Endothelial cell of umbilical vein (primary cell): ENCODE data around the gene LYRM9. TPM values are rescaled to one million over a fixed set of nuclear protein-coding genes. Genes with fewer than 3 reads are reported as not detected.
"Not testable (repeated sequence)": the region's sequence is repeated elsewhere in the genome, so short reads cannot be mapped to it uniquely, and the experiment has no call there.

Source experiments
- BruUV-seq: library from RNA; stranded (reverse); fragments of 400-500 nt; replicated peaks from 2 replicates; lab custom pipeline; 2021; lab: Mats Ljungman, UMichigan
- CTCF ChIA-PET: fragments of 300-600, 350-600 bp; sonication (Branson Sonifier 250); formaldehyde crosslinking; loops from one replicate; lab custom pipeline; 2021; ENCODE audit warnings: antibody characterized with exemption, inconsistent platforms; lab: Charles Lee
- POLR2A ChIA-PET: fragments of 300-600, 350-600 bp; sonication (Branson Sonifier 250); formaldehyde crosslinking; loops from one replicate; lab custom pipeline; 2021; ENCODE audit warnings: antibody characterized with exemption, inconsistent platforms; lab: Charles Lee
- DNase-seq: peaks from one replicate; pipeline ENCODE4 v3.0.0-alpha.2; 2011; ENCODE audit warnings: low read depth, low spot score
- FAIRE-seq: peaks from 2 replicates; lab custom pipeline; 2011; peaks lifted over from hg19 to GRCh38; lab: Jason Lieb, UNC
- H2AFZ ChIP-seq: 2 replicates; pipeline ENCODE4 v1.6.0; 2012; ENCODE audit warnings: low read depth, low read length, control low read depth, inconsistent platforms
- H3K27ac ChIP-seq: 2 replicates; pipeline ENCODE4 v1.5.1; 2011; ENCODE audit warnings: low read depth, mild to moderate bottlenecking, control low read depth, low read length, moderate library complexity; ENCODE audit not compliant: insufficient read depth
- H3K27me3 ChIP-seq, 2 experiments: 2 replicates each; pipeline versions ENCODE4 v1.6.0 to v1.6.1; 2011; ENCODE audit warnings: low read length in 2 of 2, mixed read lengths in 1 of 2; ENCODE audit not compliant: control insufficient read depth in 2 of 2, insufficient read depth in 2 of 2
- H3K36me3 ChIP-seq, 2 experiments: 2 replicates in 1 of 2; 3 replicates in 1 of 2; pipeline ENCODE4 v1.5.1; 2011; ENCODE audit warnings: low read length in 2 of 2, mild to moderate bottlenecking in 1 of 2, moderate library complexity in 1 of 2; ENCODE audit not compliant: control insufficient read depth in 2 of 2, insufficient read depth in 2 of 2; ENCODE audit errors: extremely low read depth in 1 of 2
- H3K4me1 ChIP-seq: 3 replicates; pipeline ENCODE4 v1.5.1; 2011; ENCODE audit warnings: mild to moderate bottlenecking, low read length; ENCODE audit not compliant: control insufficient read depth, insufficient read depth; ENCODE audit errors: extremely low read depth
- H3K4me2 ChIP-seq: 2 replicates; pipeline ENCODE4 v1.6.1; 2011; ENCODE audit warnings: low read length, control low read depth, mixed read lengths; ENCODE audit not compliant: insufficient read depth
- H3K4me3 ChIP-seq, 3 experiments: fragments of 200-600 bp in 1 of 3; sonication (generic), shearing (Covaris generic) in 1 of 3; replicated peaks in 1 of 3; 2 replicates each; pipeline ENCODE4 v1.5.1; 2011 to 2016; ENCODE audit warnings: control low read depth in 3 of 3, low read length in 3 of 3, mild to moderate bottlenecking in 2 of 3, inconsistent platforms in 1 of 3, low read depth in 1 of 3, moderate library complexity in 1 of 3; ENCODE audit not compliant: insufficient read depth in 1 of 3
- H3K79me2 ChIP-seq: 2 replicates; pipeline ENCODE4 v1.6.0; 2012; ENCODE audit warnings: low read length, inconsistent platforms; ENCODE audit not compliant: control insufficient read depth, insufficient read depth
- H3K9ac ChIP-seq: replicated peaks from 2 replicates; pipeline ENCODE3; 2011; ENCODE audit warnings: low read length, control low read depth; ENCODE audit not compliant: insufficient read depth; ENCODE audit errors: extremely low read depth
- H3K9me1 ChIP-seq: replicated peaks from 3 replicates; pipeline ENCODE4 v1.6.0; 2011; ENCODE audit warnings: mild to moderate bottlenecking, low read length; ENCODE audit not compliant: control insufficient read depth, insufficient read depth; ENCODE audit errors: extremely low read depth
- H3K9me3 ChIP-seq: replicated peaks from 2 replicates; pipeline ENCODE4 v1.5.1; 2012; ENCODE audit warnings: low read length, inconsistent platforms; ENCODE audit not compliant: control insufficient read depth, insufficient read depth
- H4K20me1 ChIP-seq: replicated peaks from 2 replicates; pipeline ENCODE3; 2011; ENCODE audit warnings: mild to moderate bottlenecking, low read length; ENCODE audit not compliant: control insufficient read depth, insufficient read depth; ENCODE audit errors: extremely low read depth
- CTCF ChIP-seq, 2 donors: IDR thresholded peaks; 1 replicate in 1 of 2; 2 replicates in 1 of 2; pipeline ENCODE4 v1.5.1; 2011; ENCODE audit warnings: low read length in 2 of 2, mild to moderate bottlenecking in 2 of 2, moderate library complexity in 2 of 2, control low read depth in 1 of 2, inconsistent platforms in 1 of 2, low read depth in 1 of 2; ENCODE audit not compliant: insufficient read depth in 1 of 2; ENCODE audit errors: extremely low read depth in 1 of 2
- EZH2 ChIP-seq: IDR thresholded peaks from 2 replicates; pipeline ENCODE4 v1.6.1; 2012; ENCODE audit warnings: borderline replicate concordance, low read depth, mild to moderate bottlenecking, moderate library complexity, low read length, inconsistent platforms; ENCODE audit not compliant: severe bottlenecking
- FOS ChIP-seq: IDR thresholded peaks from 2 replicates; pipeline ENCODE4 v1.6.1; 2011; ENCODE audit warnings: mild to moderate bottlenecking, low read length, moderate library complexity, borderline replicate concordance; ENCODE audit not compliant: insufficient read depth
- GATA2 ChIP-seq: IDR thresholded peaks from 2 replicates; pipeline ENCODE4 v1.7.0; 2011; ENCODE audit warnings: low read depth, mild to moderate bottlenecking, moderate library complexity, mixed read lengths, low read length; ENCODE audit not compliant: insufficient read length, insufficient read depth
- JUN ChIP-seq: IDR thresholded peaks from 2 replicates; pipeline ENCODE4 v1.6.1; 2011; ENCODE audit warnings: borderline replicate concordance, low read depth; ENCODE audit not compliant: insufficient read length, insufficient read depth
- MYC ChIP-seq: IDR thresholded peaks from one replicate; pipeline ENCODE4 v1.6.1; 2011; ENCODE audit warnings: mild to moderate bottlenecking, low read depth, low read length
- POLR2A ChIP-seq: IDR thresholded peaks from 2 replicates; pipeline ENCODE4 v1.6.1; 2012; ENCODE audit warnings: low read depth, mild to moderate bottlenecking, control low read depth, low read length
- POLR2AphosphoS5 ChIP-seq: IDR thresholded peaks from 2 replicates; pipeline ENCODE4 v1.6.1; 2012; ENCODE audit warnings: low read depth, mild to moderate bottlenecking, control low read depth, low read length, moderate library complexity; ENCODE audit not compliant: insufficient read depth
- dilution Hi-C: fragments of 300-500 bp; cut with MboI; formaldehyde crosslinking; loops from one replicate; pipeline ENCODE4 v1.15.0; 2019; ENCODE audit warnings: low sequenced_read_pairs; ENCODE audit not compliant: extremely low pct_ligation_motif_present
- intact Hi-C: fragments of 100-400 bp; cut with micrococcal nuclease; formaldehyde crosslinking; loops from one replicate; pipeline ENCODE4 v1.10.0; 2022
- polyA plus RNA-seq, 4 experiments: library from polyadenylated mRNA; depleted of rRNA in 3 of 4; stranded (reverse) in 3 of 4; unstranded in 1 of 4; fragments of >200 nt; gene quantifications; 2 replicates each; pipeline versions ENCODE4 v1.2.1 to v1.2.3, GENCODE V29; 2011 to 2012; ENCODE audit warnings: missing spikeins in 1 of 4
- total RNA-seq: library from RNA; stranded (reverse); gene quantifications from 2 replicates; pipeline ENCODE4 v1.2.3, GENCODE V29; 2021
- TF ChIP-seq, protein P1 (sequence below): IDR thresholded peaks from 2 replicates; pipeline ENCODE4 v1.6.1; 2011; ENCODE audit not compliant: insufficient read depth, insufficient read length

The LYRM9 gene
- total and polyA plus RNA-seq, 2 donors (not counting 3 experiments of a cell fraction or from before 2014, with no cell fraction given): 3.0 to 4.0 TPM

DNA sequence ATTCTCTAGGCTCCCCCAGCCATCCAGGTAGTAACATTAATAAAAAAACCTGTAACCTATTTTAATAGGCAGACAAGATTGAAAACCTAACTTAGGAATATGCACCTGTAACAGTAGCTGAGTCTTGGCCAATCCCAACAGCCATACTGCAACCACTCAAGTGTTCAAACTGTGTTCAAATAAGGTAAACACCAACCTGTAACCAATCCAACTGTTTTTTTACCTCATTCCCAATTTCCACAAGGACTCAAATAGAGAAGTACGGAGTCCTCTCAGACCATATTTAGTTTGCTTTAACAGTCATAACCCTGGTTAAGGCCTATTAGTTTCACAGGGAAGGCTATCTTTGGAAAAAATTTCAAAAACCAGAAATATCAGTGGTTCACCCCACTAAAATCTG is 52.5 kb downstream of the LYRM9 start:
- TF ChIP-seq, protein P1, sequence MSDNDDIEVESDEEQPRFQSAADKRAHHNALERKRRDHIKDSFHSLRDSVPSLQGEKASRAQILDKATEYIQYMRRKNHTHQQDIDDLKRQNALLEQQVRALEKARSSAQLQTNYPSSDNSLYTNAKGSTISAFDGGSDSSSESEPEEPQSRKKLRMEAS: no peak
- TF ChIP-seq CTCF (IDR thresholded peaks at IDR 0.05; ENCODE audit: extremely low read depth in 1 of 2, insufficient read depth in 1 of 2, low read depth in 1 of 2, low read length in 2 of 2) (no peak), POLR2AphosphoS5 (no peak), FOS (no peak), GATA2 (no peak), POLR2A (no peak), JUN (no peak), MYC (no peak), EZH2 (no peak)
- no peak overlapping the region for H3K4me3 ChIP-seq
- H3K79me2 ChIP-seq: no peaks in the 10 kb centered on the region
- no peaks in the 10 kb centered on the region for H4K20me1 ChIP-seq
- peaks cover 4 to 14% of the 10 kb centered on the region in 2 experiments for H3K27me3 ChIP-seq
- no peaks in the 10 kb centered on the region for H3K9me1 ChIP-seq
- H3K9me3 ChIP-seq: no peaks in the 10 kb centered on the region
- H3K36me3 ChIP-seq: no peaks in the 10 kb centered on the region
- no peaks in the 10 kb centered on the region for H3K4me1 ChIP-seq
- FAIRE-seq (no peak), DNase-seq (no peak)
- BruUV-seq: no TSS peak
- no peak overlapping the region for H3K9ac ChIP-seq
- H2AFZ ChIP-seq: no peak overlapping the region
- ChIA-PET POLR2A (no interaction called here), CTCF (no interaction called here)
- no peak overlapping the region for H3K27ac ChIP-seq
- intact Hi-C loops (no loop called here), dilution Hi-C loops (no loop called here)
- no peak overlapping the region for H3K4me2 ChIP-seq

DNA sequence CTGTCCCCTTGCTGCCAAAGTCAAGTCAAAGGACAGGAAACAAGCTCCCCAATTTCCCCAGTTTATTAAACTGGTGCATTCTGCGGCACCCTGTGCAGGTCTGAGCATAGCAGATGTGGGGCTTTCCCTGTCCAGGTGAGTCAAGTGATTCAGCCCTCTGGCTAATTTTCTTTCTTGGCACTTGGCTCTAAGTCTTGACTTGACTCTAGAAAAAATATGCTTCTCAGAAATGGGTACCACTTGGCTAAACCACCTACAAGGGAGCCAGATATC is 52.8 kb downstream of the LYRM9 start:
- H3K36me3 ChIP-seq, H3K9me3 ChIP-seq, H3K9me1 ChIP-seq, intact Hi-C loops, FAIRE-seq, H3K27ac ChIP-seq, H2AFZ ChIP-seq, DNase-seq, BruUV-seq, POLR2A ChIA-PET, H4K20me1 ChIP-seq, H3K79me2 ChIP-seq, dilution Hi-C loops, H3K4me2 ChIP-seq, H3K4me3 ChIP-seq, H3K9ac ChIP-seq, CTCF ChIA-PET, H3K4me1 ChIP-seq: not testable (repeated sequence)
- H3K27me3 ChIP-seq: peaks cover 4 to 16% of the 10 kb centered on the region in 2 experiments

DNA sequence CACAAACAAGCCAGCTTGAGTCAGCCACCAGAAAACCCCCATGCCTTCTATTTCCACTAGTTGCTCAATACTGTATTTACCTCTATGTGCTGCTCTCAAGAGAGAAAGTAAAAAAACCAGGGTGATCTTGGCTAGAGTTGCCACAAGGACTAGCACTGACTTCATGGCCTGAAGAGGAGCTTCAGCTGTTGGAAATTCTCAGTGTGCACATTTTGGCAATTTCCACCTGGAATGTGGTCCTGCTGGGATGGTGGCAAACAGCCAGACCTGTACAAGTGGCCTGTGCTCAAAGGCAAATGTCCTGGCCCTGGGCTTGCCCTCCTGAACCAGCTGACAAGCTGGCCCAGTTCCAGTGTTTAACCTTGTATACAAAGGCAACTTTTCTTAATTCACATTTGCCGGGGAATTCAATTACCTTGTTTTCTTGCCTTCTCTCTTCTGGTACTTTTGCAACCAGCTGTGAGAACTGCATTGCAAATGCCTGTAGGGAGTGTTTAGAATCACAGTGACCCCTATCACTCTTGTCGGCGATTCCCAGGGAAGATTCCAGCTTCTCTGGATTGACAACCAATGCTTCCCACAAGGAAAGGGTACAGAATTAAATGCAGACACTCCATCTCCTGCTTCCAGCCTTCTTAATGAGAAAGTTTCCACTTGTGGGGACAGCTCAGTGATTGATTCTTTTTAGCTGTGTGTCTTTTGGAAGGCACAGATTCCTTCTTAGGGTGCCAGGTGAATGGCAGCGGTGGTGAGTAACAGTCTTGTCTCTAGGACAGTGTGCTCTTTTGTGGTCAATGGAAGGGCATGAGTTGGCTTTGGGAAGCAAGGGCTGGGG is 53.4 kb downstream of the LYRM9 start:
- intact Hi-C loops, H2AFZ ChIP-seq, H3K79me2 ChIP-seq, dilution Hi-C loops, H3K9ac ChIP-seq, H3K4me2 ChIP-seq, H3K9me3 ChIP-seq, H3K36me3 ChIP-seq, H3K4me3 ChIP-seq, H3K4me1 ChIP-seq, FAIRE-seq, POLR2A ChIA-PET, H4K20me1 ChIP-seq, BruUV-seq, H3K9me1 ChIP-seq, H3K27ac ChIP-seq, CTCF ChIA-PET, DNase-seq: not testable (repeated sequence)
- H3K27me3 ChIP-seq: peaks cover 4 to 16% of the 10 kb centered on the region in 2 experiments
